Neural cell (in vitro differentiated cells): Measurements from ENCODE around the gene ZNF358. TPM values are rescaled to one million over a fixed set of nuclear protein-coding genes. Genes with fewer than 3 reads are reported as not detected.

ENCODE experiments used
- H2AFZ ChIP-seq: fragments of 200-600, 300-800 bp; sonication (generic), shearing (Covaris generic); 2 replicates; pipeline ENCODE4 v1.6.0; 2014; ENCODE audit warnings: low read depth, mild to moderate bottlenecking, antibody characterized with exemption, low read length, moderate library complexity
- H3F3A ChIP-seq: fragments of 200-600 bp; shearing (Covaris generic); 2 replicates; pipeline ENCODE4 v1.6.1; 2016; ENCODE audit warnings: mild to moderate bottlenecking, moderate library complexity, mixed read lengths, antibody characterized with exemption, low read length; ENCODE audit not compliant: insufficient read depth, poor library complexity, severe bottlenecking
- H3K27ac ChIP-seq: fragments of 200-600, 300-800 bp; sonication (generic), shearing (Covaris generic); 2 replicates; pipeline ENCODE4 v1.5.1; 2014; ENCODE audit warnings: mild to moderate bottlenecking, low read length, moderate library complexity
- H3K27me3 ChIP-seq: fragments of 300-800, 200-600 bp; sonication (generic), shearing (Covaris generic); 2 replicates; pipeline ENCODE4 v1.6.0; 2014; ENCODE audit warnings: mild to moderate bottlenecking, low read depth, low read length, moderate library complexity; ENCODE audit not compliant: insufficient read depth
- H3K36me3 ChIP-seq: fragments of 300-800, 200-600 bp; sonication (generic), shearing (Covaris generic); 2 replicates; pipeline ENCODE4 v1.5.1; 2014; ENCODE audit warnings: mild to moderate bottlenecking, antibody characterized with exemption, low read length, moderate library complexity; ENCODE audit not compliant: insufficient read depth
- H3K4me2 ChIP-seq: fragments of 300-800, 200-600 bp; sonication (generic), shearing (Covaris generic); 2 replicates; pipeline ENCODE4 v1.6.0; 2014; ENCODE audit warnings: mild to moderate bottlenecking, low read length
- H3K4me3 ChIP-seq: fragments of 300-800, 200-600 bp; sonication (generic), shearing (Covaris generic); 2 replicates; pipeline ENCODE4 v1.5.1; 2014; ENCODE audit warnings: mild to moderate bottlenecking, low read length, moderate library complexity
- H3K79me2 ChIP-seq: fragments of 200-600 bp; shearing (Covaris generic); replicated peaks from 2 replicates; pipeline ENCODE4 v1.6.0; 2014; ENCODE audit warnings: mild to moderate bottlenecking, low read length, moderate library complexity; ENCODE audit not compliant: insufficient read depth
- H3K9ac ChIP-seq: fragments of 300-800, 200-600 bp; sonication (generic), shearing (Covaris generic); 2 replicates; pipeline ENCODE4 v1.6.1; 2016; ENCODE audit warnings: mild to moderate bottlenecking, low read length, mixed read lengths
- H3K9me2 ChIP-seq: fragments of 200-600 bp; shearing (Covaris generic); 2 replicates; pipeline ENCODE4 v1.6.1; 2016; ENCODE audit warnings: mild to moderate bottlenecking, low read length, mixed read lengths; ENCODE audit not compliant: insufficient read depth
- H3K9me3 ChIP-seq: fragments of 200-600, 300-800 bp; sonication (generic), shearing (Covaris generic); 2 replicates; pipeline ENCODE4 v1.6.1; 2016; ENCODE audit warnings: mild to moderate bottlenecking, mixed run types, low read length, moderate library complexity, mixed read lengths
- H4K20me1 ChIP-seq: fragments of 200-600 bp; shearing (Covaris generic); 2 replicates; pipeline ENCODE4 v1.6.1; 2016; ENCODE audit warnings: mild to moderate bottlenecking, mixed run types; ENCODE audit not compliant: insufficient read depth
- CTCF ChIP-seq: fragments of 450-650 bp; IDR thresholded peaks from 2 replicates; pipeline ENCODE4 v1.5.1; 2014; ENCODE audit warnings: antibody characterized with exemption, mild to moderate bottlenecking, moderate library complexity; ENCODE audit not compliant: poor library complexity, severe bottlenecking
- EP300 ChIP-seq: fragments of 450-650 bp; conservative IDR thresholded peaks from 2 replicates; pipeline ENCODE4 v1.6.1; 2014; ENCODE audit warnings: antibody characterized with exemption, mild to moderate bottlenecking, moderate library complexity; ENCODE audit not compliant: poor library complexity, severe bottlenecking
- EZH2 ChIP-seq: fragments of 200-600, 300-800 bp; shearing (Covaris generic), sonication (generic); IDR thresholded peaks from 2 replicates; pipeline ENCODE4 v1.6.1; 2014; ENCODE audit warnings: antibody characterized with exemption, low read length, borderline replicate concordance, mild to moderate bottlenecking; ENCODE audit not compliant: insufficient read depth, poor library complexity, severe bottlenecking
- MXI1 ChIP-seq: fragments of 450-650 bp; conservative IDR thresholded peaks from 2 replicates; pipeline ENCODE4 v1.6.1; 2014; ENCODE audit warnings: antibody characterized with exemption, mild to moderate bottlenecking; ENCODE audit not compliant: poor library complexity, severe bottlenecking
- POLR2AphosphoS5 ChIP-seq: IDR thresholded peaks from 2 replicates; pipeline ENCODE4 v1.6.1; 2012
- RAD21 ChIP-seq: fragments of 450-650 bp; conservative IDR thresholded peaks from 2 replicates; pipeline ENCODE4 v1.6.1; 2014; ENCODE audit warnings: antibody characterized with exemption, mild to moderate bottlenecking, moderate library complexity
- SMC3 ChIP-seq: fragments of 450-650 bp; conservative IDR thresholded peaks from 2 replicates; pipeline ENCODE4 v1.6.1; 2014; ENCODE audit warnings: antibody characterized with exemption, mild to moderate bottlenecking, moderate library complexity; ENCODE audit not compliant: poor library complexity
- TAF1 ChIP-seq: IDR thresholded peaks from 2 replicates; pipeline ENCODE4 v1.6.1; 2012; ENCODE audit warnings: low read depth
- polyA plus RNA-seq: library from polyadenylated mRNA; depleted of rRNA; stranded (reverse); fragments of >200 nt; gene quantifications from 2 replicates; pipeline ENCODE4 v1.2.3, GENCODE V29; 2014

ZNF358 gene
- polyA plus RNA-seq, 1 donor from 2014 or later: 22.0 TPM

GRCh38 chr19:7550169-7550770 lies 34.4 kb downstream of the ZNF358 start:
- no peaks in the 10 kb centered on the region for H3F3A ChIP-seq
- H4K20me1 ChIP-seq: no peaks in the 10 kb centered on the region
- H3K36me3 ChIP-seq: peaks cover 6% of the 10 kb centered on the region
- no peak overlapping the region for H3K4me2 ChIP-seq
- no peak overlapping the region for H3K9ac ChIP-seq
- peak overlapping the region; percentile 57 for H3K4me3 ChIP-seq
- H3K27me3 ChIP-seq: no peaks in the 10 kb centered on the region
- no peaks in the 10 kb centered on the region for H3K9me3 ChIP-seq
- H2AFZ ChIP-seq: no peak overlapping the region
- no peaks in the 10 kb centered on the region for H3K79me2 ChIP-seq
- no peak overlapping the region for H3K27ac ChIP-seq
- H3K9me2 ChIP-seq: no peaks in the 10 kb centered on the region
- TF ChIP-seq EZH2 (no peak), TAF1 (no peak), SMC3 (no peak)

- Histone ChIP-seq H3K36me3 (peaks cover 6% of the 10 kb centered on the region), H3F3A (no peaks in the 10 kb centered on the region), H3K9me3 (no peaks in the 10 kb centered on the region), H3K27me3 (no peaks in the 10 kb centered on the region), H2AFZ (peak overlapping the region; percentile 33), H3K4me3 (peak overlapping the region; percentile 57), H3K9ac (peak overlapping the region; percentile 23), H3K4me2 (no peak overlapping the region), H3K27ac (no peak overlapping the region), H3K9me2 (no peaks in the 10 kb centered on the region), H3K79me2 (no peaks in the 10 kb centered on the region), H4K20me1 (no peaks in the 10 kb centered on the region)
- TF ChIP-seq MXI1: peak; percentile 31
- TF ChIP-seq TAF1: no peak
- peak; percentile 40 for TF ChIP-seq CTCF
- peak; percentile 25 for TF ChIP-seq POLR2AphosphoS5
These were observed 35.3 kb downstream of the ZNF358 start for GRCh38 chr19:7550987-7551761.

- no peak overlapping the region for H3K27ac ChIP-seq
- H4K20me1 ChIP-seq: no peaks in the 10 kb centered on the region
- H3K36me3 ChIP-seq: peaks cover 6% of the 10 kb centered on the region
- no peaks in the 10 kb centered on the region for H3K9me3 ChIP-seq
- TF ChIP-seq EP300: no peak
- no peak for TF ChIP-seq RAD21
- no peak for TF ChIP-seq POLR2AphosphoS5
- TF ChIP-seq SMC3: no peak
- H3K9me2 ChIP-seq: no peaks in the 10 kb centered on the region
- H2AFZ ChIP-seq: no peak overlapping the region
- H3F3A ChIP-seq: no peaks in the 10 kb centered on the region
- no peak overlapping the region for H3K4me2 ChIP-seq
- H3K79me2 ChIP-seq: no peaks in the 10 kb centered on the region
- no peaks in the 10 kb centered on the region for H3K27me3 ChIP-seq
- no peak overlapping the region for H3K9ac ChIP-seq
- no peak overlapping the region for H3K4me3 ChIP-seq
These were observed 36.9 kb downstream of the ZNF358 start for GRCh38 chr19:7552781-7553180.
